H1 (cell line): Measurements from ENCODE around the gene ESR1. TPM values are rescaled to one million over a fixed set of nuclear protein-coding genes. Genes with fewer than 3 reads are reported as not detected.

Source experiments
- CEBPB ChIP-seq: IDR thresholded peaks from 2 replicates; pipeline ENCODE4 v1.6.1; 2012; ENCODE audit warnings: low read depth, low read length
- EGR1 ChIP-seq: IDR thresholded peaks from 2 replicates; pipeline ENCODE4 v1.6.1; 2011; ENCODE audit warnings: low read depth, low read length, borderline replicate concordance
- HDAC2 ChIP-seq, 2 experiments: fragments of 300-600 bp in 1 of 2; sonication (generic) in 1 of 2; IDR thresholded peaks; 2 replicates each; pipeline ENCODE4 v1.6.1; 2011 to 2012; ENCODE audit warnings: low read depth in 2 of 2, low read length in 2 of 2, mild to moderate bottlenecking in 2 of 2, moderate library complexity in 2 of 2, borderline replicate concordance in 1 of 2, inconsistent platforms in 1 of 2
- NRF1 ChIP-seq: IDR thresholded peaks from 2 replicates; pipeline ENCODE4 v1.6.1; 2011; ENCODE audit warnings: mild to moderate bottlenecking, low read depth, low read length, improper control_type of control experiment
- TBP ChIP-seq: IDR thresholded peaks from 2 replicates; pipeline ENCODE4 v1.6.1; 2011; ENCODE audit warnings: low read depth, low read length, improper control_type of control experiment
- YY1 ChIP-seq: IDR thresholded peaks from 2 replicates; pipeline ENCODE4 v1.6.1; 2011; ENCODE audit warnings: low read depth, mild to moderate bottlenecking, low read length
- polyA plus RNA-seq, 7 experiments: library from polyadenylated mRNA; depleted of rRNA in 3 of 7; stranded (reverse) in 5 of 7; unstranded in 2 of 7; fragments of >200 nt in 5 of 7; fragments of 200-250 nt in 2 of 7; gene quantifications; 1 replicate in 5 of 7; 2 replicates in 1 of 7; 4 replicates in 1 of 7; pipeline versions ENCODE4 v1.2.1 to v1.2.3, GENCODE V29; 2011 to 2013; ENCODE audit warnings: missing spikeins in 2 of 7, mixed read lengths in 2 of 7
- total RNA-seq: library from RNA; stranded (reverse); fragmentation: NEBNext Ultra II Directional; extraction: Animal tissue kit (Norgen Biotek cat#: 25700); gene quantifications from 2 replicates; pipeline ENCODE4 v1.2.1, GENCODE V29; 2021

ESR1 gene
- total and polyA plus RNA-seq, 2 of the 8 experiments (the other 6 are each of a cell fraction or from before 2014, with no cell fraction given): 0.03 to 0.17 TPM

DNA sequence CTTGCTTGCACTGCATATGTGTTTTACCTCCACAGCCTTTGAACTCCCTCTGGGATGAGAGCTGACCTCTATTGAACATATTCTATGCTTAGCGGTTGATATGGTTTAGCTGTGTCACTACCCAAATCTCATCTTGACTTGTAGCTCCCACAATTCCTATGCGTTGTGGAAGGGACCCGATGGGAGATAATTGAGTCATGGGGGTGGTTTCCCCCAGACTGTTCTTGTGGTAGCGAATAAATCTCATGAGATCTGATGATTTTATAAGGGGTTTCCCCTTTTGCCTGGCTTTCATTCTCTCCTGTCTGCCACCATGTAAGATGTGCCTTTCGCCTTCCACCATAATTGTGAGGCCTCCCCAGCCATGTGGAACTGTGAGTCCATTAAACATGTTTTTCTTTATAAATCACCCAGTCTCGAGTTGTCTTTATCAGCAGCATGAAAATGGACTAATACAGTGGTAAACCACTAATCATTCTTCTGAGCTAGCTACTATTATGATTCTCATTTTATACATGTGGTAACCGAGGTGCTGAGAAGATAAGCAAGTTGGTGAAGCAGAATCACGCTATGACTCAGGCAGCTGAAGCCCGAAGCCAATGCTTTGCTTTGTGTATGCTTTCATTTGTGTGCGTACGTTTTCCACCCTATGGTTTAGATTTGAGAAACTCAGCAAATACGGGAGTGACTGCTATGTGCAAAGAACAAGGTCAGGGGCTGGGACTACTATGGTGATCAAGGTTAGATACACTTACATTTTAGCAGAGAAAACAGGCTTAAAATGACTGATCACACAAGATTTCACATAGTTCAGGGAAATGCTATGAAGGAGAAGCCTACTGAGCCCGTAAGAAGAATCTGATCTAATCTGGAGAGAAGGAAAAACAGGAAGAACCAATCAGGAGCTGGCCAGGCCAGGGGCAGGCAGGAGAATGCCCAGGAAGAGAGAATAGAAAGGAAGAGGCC lies 363.5 kb downstream of the ESR1 start (continued):
- TF ChIP-seq NRF1 (no peak), EGR1 (no peak), CEBPB (no peak), YY1 (no peak), TBP (no peak), HDAC2 (IDR thresholded peaks at IDR 0.05; ENCODE audit: borderline replicate concordance in 1 of 2, low read depth in 2 of 2, low read length in 2 of 2) (no peak)
